Measurements from ENCODE around the gene ERCC6L.

DNA sequence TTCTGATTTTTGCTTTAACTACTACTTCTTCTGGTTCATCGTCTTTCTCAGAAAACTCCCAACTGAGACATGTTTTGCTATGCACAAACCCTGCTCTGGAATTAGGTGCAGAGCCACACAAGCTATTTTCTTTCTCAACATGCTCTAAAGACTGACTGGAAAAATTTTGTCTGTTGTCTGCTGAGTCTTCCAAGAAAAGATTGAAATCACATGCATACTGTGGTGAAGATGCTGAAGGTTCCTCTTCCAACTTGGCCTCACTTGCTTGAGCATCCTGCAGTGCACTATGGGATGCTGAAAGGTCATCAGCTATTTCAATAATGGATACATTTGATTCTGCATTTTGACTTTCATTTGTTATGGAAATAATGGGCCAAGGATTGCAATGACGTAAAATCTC, 33.1 kb downstream of the ERCC6L start:
- TF ChIP-seq EZH2 (IDR thresholded peaks at IDR 0.05; ENCODE audit: borderline replicate concordance, insufficient read depth, low read depth, low read length, poor library complexity, severe bottlenecking): no peak
- TF ChIP-seq, protein P1, sequence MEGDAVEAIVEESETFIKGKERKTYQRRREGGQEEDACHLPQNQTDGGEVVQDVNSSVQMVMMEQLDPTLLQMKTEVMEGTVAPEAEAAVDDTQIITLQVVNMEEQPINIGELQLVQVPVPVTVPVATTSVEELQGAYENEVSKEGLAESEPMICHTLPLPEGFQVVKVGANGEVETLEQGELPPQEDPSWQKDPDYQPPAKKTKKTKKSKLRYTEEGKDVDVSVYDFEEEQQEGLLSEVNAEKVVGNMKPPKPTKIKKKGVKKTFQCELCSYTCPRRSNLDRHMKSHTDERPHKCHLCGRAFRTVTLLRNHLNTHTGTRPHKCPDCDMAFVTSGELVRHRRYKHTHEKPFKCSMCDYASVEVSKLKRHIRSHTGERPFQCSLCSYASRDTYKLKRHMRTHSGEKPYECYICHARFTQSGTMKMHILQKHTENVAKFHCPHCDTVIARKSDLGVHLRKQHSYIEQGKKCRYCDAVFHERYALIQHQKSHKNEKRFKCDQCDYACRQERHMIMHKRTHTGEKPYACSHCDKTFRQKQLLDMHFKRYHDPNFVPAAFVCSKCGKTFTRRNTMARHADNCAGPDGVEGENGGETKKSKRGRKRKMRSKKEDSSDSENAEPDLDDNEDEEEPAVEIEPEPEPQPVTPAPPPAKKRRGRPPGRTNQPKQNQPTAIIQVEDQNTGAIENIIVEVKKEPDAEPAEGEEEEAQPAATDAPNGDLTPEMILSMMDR (IDR thresholded peaks at IDR 0.05): no peak
